Stimulated activated effector memory CD8-positive, alpha-beta T cell treated with anti-CD3 and anti-CD28 coated beads, Interleukin-12 subunit alpha, Interleukin-12 subunit beta, amount 100 ng/mL, for 72 hours (primary cell): ENCODE measurements around the gene INTS13.
"Not testable (repeated sequence)": the region's sequence is repeated elsewhere in the genome, so short reads cannot be mapped to it uniquely, and the experiment has no call there.

Experiments used
- ATAC-seq: fragments of 150-1000 bp; cut with Tn5 transposase; 2 replicates; pipeline ENCODE4 v1.10.0; 2021
- DNase-seq, 2 donors: peaks; one replicate each; pipeline ENCODE4 v3.0.0; 2021 to 2022; ENCODE audit warnings: low spot score in 2 of 2
- H3K27ac Mint-ChIP-seq: one replicate; pipeline ENCODE4 v1.8.0; 2022; ENCODE audit warnings: mild to moderate bottlenecking, mixed read lengths
- H3K36me3 Mint-ChIP-seq: one replicate; pipeline ENCODE4 v1.8.0; 2022; ENCODE audit warnings: mild to moderate bottlenecking, mixed read lengths
- H3K4me1 Mint-ChIP-seq: one replicate; pipeline ENCODE4 v1.8.0; 2022; ENCODE audit warnings: mixed read lengths
- H3K4me3 Mint-ChIP-seq: one replicate; pipeline ENCODE4 v1.8.0; 2022; ENCODE audit warnings: mild to moderate bottlenecking, mixed read lengths
- H3K9me3 Mint-ChIP-seq: one replicate; pipeline ENCODE4 v1.8.0; 2022; ENCODE audit warnings: mixed read lengths

Gene INTS13

GRCh38 chr12:26903396-26903795 is 34.4 kb downstream of the INTS13 start:
- not testable (repeated sequence) for H3K27ac Mint-ChIP-seq, ATAC-seq, H3K4me3 Mint-ChIP-seq, DNase-seq, H3K9me3 Mint-ChIP-seq
- H3K4me1 Mint-ChIP-seq = peaks cover 25% of the 10 kb centered on the region
- H3K36me3 Mint-ChIP-seq = peaks cover 99% of the 10 kb centered on the region

GRCh38 chr12:26896913-26897312 is 40.9 kb downstream of the INTS13 start:
- Mint-ChIP-seq H3K4me1 (peaks cover 27% of the 10 kb centered on the region), H3K4me3 (no peak overlapping the region), H3K36me3 (peaks cover 34% of the 10 kb centered on the region), H3K27ac (no peak overlapping the region), H3K9me3 (no peaks in the 10 kb centered on the region)
- DNase-seq (no peak), ATAC-seq (peak; percentile 76)

GRCh38 chr12:26895672-26896071 is 42.1 kb downstream of the INTS13 start:
- DNase-seq (no peak), ATAC-seq (no peak)
- Mint-ChIP-seq H3K27ac (no peak overlapping the region), H3K4me3 (no peak overlapping the region), H3K36me3 (peaks cover 22% of the 10 kb centered on the region), H3K9me3 (no peaks in the 10 kb centered on the region), H3K4me1 (peaks cover 19% of the 10 kb centered on the region)

- H3K4me1 Mint-ChIP-seq = peaks cover under 1% of the 10 kb centered on the region
- H3K27ac Mint-ChIP-seq = no peak overlapping the region
- H3K9me3 Mint-ChIP-seq = no peaks in the 10 kb centered on the region
- H3K4me3 Mint-ChIP-seq = no peak overlapping the region
- DNase-seq (no peak), ATAC-seq (no peak)
- H3K36me3 Mint-ChIP-seq = no peaks in the 10 kb centered on the region
These were observed 46.1 kb downstream of the INTS13 start for GRCh38 chr12:26891704-26892103.

- ATAC-seq (no peak), DNase-seq (no peak)
- H3K4me1 Mint-ChIP-seq = no peaks in the 10 kb centered on the region
- H3K9me3 Mint-ChIP-seq = no peaks in the 10 kb centered on the region
- H3K4me3 Mint-ChIP-seq = no peak overlapping the region
- H3K36me3 Mint-ChIP-seq = no peaks in the 10 kb centered on the region
- no peak overlapping the region for H3K27ac Mint-ChIP-seq
These were observed 47.0 kb downstream of the INTS13 start for GRCh38 chr12:26890784-26891183.

GRCh38 chr12:26884765-26885576 is 52.8 kb downstream of the INTS13 start:
- peaks cover 17% of the 10 kb centered on the region for H3K4me1 Mint-ChIP-seq
- no peak overlapping the region for H3K27ac Mint-ChIP-seq

GRCh38 chr12:26880625-26881024 is 57.2 kb downstream of the INTS13 start:
- Mint-ChIP-seq H3K36me3 (no peaks in the 10 kb centered on the region), H3K4me3 (no peak overlapping the region), H3K4me1 (peaks cover 17% of the 10 kb centered on the region)

More at GRCh38 chr12:26884765-26885576, 52.8 kb downstream of the INTS13 start:
- DNase-seq = peak; percentile 82 to 90
- Mint-ChIP-seq H3K4me3 (peak overlapping the region; percentile 57), H3K9me3 (no peaks in the 10 kb centered on the region), H3K36me3 (no peaks in the 10 kb centered on the region)
- ATAC-seq = peak; percentile 92

GRCh38 chr12:26878661-26879119 is 59.1 kb downstream of the INTS13 start:
- no peaks in the 10 kb centered on the region for H3K4me1 Mint-ChIP-seq
- H3K27ac Mint-ChIP-seq = no peak overlapping the region
- H3K4me3 Mint-ChIP-seq = no peak overlapping the region
- ATAC-seq (no peak), DNase-seq (no peak)
- no peaks in the 10 kb centered on the region for H3K9me3 Mint-ChIP-seq
- no peaks in the 10 kb centered on the region for H3K36me3 Mint-ChIP-seq

More at GRCh38 chr12:26880625-26881024, 57.2 kb downstream of the INTS13 start:
- H3K9me3 Mint-ChIP-seq = no peaks in the 10 kb centered on the region
- no peak for ATAC-seq
- no peak overlapping the region for H3K27ac Mint-ChIP-seq
- DNase-seq = no peak

- DNase-seq = peak in 1 of 2 donors; percentile 13
- Mint-ChIP-seq H3K27ac (peak overlapping the region; percentile 40), H3K9me3 (no peaks in the 10 kb centered on the region), H3K36me3 (no peaks in the 10 kb centered on the region), H3K4me3 (no peak overlapping the region), H3K4me1 (no peaks in the 10 kb centered on the region)
- no peak for ATAC-seq
These were observed 63.1 kb downstream of the INTS13 start for GRCh38 chr12:26874501-26875296.

GRCh38 chr12:26872625-26873024 is 65.2 kb downstream of the INTS13 start:
- ATAC-seq (no peak), DNase-seq (no peak)
- Mint-ChIP-seq H3K36me3 (no peaks in the 10 kb centered on the region), H3K9me3 (no peaks in the 10 kb centered on the region), H3K4me1 (peaks cover under 1% of the 10 kb centered on the region), H3K27ac (no peak overlapping the region), H3K4me3 (no peak overlapping the region)

GRCh38 chr12:26871985-26872384 is 65.8 kb downstream of the INTS13 start:
- Mint-ChIP-seq H3K4me3 (no peak overlapping the region), H3K27ac (no peak overlapping the region), H3K9me3 (no peaks in the 10 kb centered on the region), H3K4me1 (peaks cover 7% of the 10 kb centered on the region), H3K36me3 (no peaks in the 10 kb centered on the region)
- DNase-seq = no peak
- ATAC-seq = no peak

GRCh38 chr12:26870491-26871419 is 67.0 kb downstream of the INTS13 start:
- Mint-ChIP-seq H3K27ac (no peak overlapping the region), H3K9me3 (no peaks in the 10 kb centered on the region)
- DNase-seq = no peak

GRCh38 chr12:26869908-26870459 is 67.8 kb downstream of the INTS13 start:
- H3K4me1 Mint-ChIP-seq = peaks cover 10% of the 10 kb centered on the region
- H3K9me3 Mint-ChIP-seq = no peaks in the 10 kb centered on the region
- H3K27ac Mint-ChIP-seq = no peak overlapping the region
- DNase-seq (no peak), ATAC-seq (no peak)
- H3K4me3 Mint-ChIP-seq = no peak overlapping the region
- no peaks in the 10 kb centered on the region for H3K36me3 Mint-ChIP-seq

More at GRCh38 chr12:26870491-26871419, 67.0 kb downstream of the INTS13 start:
- no peak for ATAC-seq
- Mint-ChIP-seq H3K4me3 (no peak overlapping the region), H3K36me3 (no peaks in the 10 kb centered on the region), H3K4me1 (peaks cover 10% of the 10 kb centered on the region)

- Mint-ChIP-seq H3K36me3 (no peaks in the 10 kb centered on the region), H3K4me1 (peaks cover 10% of the 10 kb centered on the region), H3K9me3 (no peaks in the 10 kb centered on the region), H3K4me3 (no peak overlapping the region), H3K27ac (no peak overlapping the region)
- ATAC-seq (no peak), DNase-seq (no peak)
These were observed 68.7 kb downstream of the INTS13 start for GRCh38 chr12:26869104-26869494.
